GM19099 (cell line): Measurements from ENCODE around the gene ACOT11.

Experiments
- POLR2A ChIP-seq: IDR thresholded peaks from 3 replicates; pipeline ENCODE4 v1.6.1; 2011; ENCODE audit warnings: low read depth; ENCODE audit not compliant: insufficient read length; ENCODE audit errors: extremely low read depth

The ACOT11 gene

GRCh38 chr1:54585181-54586066, 37.4 kb downstream of the ACOT11 start:
- no peak for TF ChIP-seq POLR2A

- TF ChIP-seq POLR2A = no peak
These were observed 40.3 kb downstream of the ACOT11 start for GRCh38 chr1:54588377-54588776.

GRCh38 chr1:54591127-54591756, 43.2 kb downstream of the ACOT11 start:
- no peak for TF ChIP-seq POLR2A

GRCh38 chr1:54593571-54594160, 45.6 kb downstream of the ACOT11 start:
- no peak for TF ChIP-seq POLR2A

- TF ChIP-seq POLR2A = no peak
These were observed 46.4 kb downstream of the ACOT11 start for GRCh38 chr1:54594463-54594862.

GRCh38 chr1:54595956-54596498, 48.0 kb downstream of the ACOT11 start:
- no peak for TF ChIP-seq POLR2A

GRCh38 chr1:54596756-54597155, 48.7 kb downstream of the ACOT11 start:
- no peak for TF ChIP-seq POLR2A

- TF ChIP-seq POLR2A = no peak
These were observed 49.5 kb downstream of the ACOT11 start for GRCh38 chr1:54597455-54598030.

- no peak for TF ChIP-seq POLR2A
These were observed 51.3 kb downstream of the ACOT11 start for GRCh38 chr1:54599211-54599823.

- no peak for TF ChIP-seq POLR2A
These were observed 53.1 kb downstream of the ACOT11 start for GRCh38 chr1:54600947-54601721.

GRCh38 chr1:54601730-54602129, 53.7 kb downstream of the ACOT11 start:
- no peak for TF ChIP-seq POLR2A

GRCh38 chr1:54602554-54602953, 54.5 kb downstream of the ACOT11 start:
- no peak for TF ChIP-seq POLR2A

- TF ChIP-seq POLR2A = no peak
These were observed 55.2 kb downstream of the ACOT11 start for GRCh38 chr1:54603241-54603640.

GRCh38 chr1:54604051-54604450, 56.0 kb downstream of the ACOT11 start:
- no peak for TF ChIP-seq POLR2A
